GM19193 (cell line): ENCODE measurements around the gene CHDH.

ENCODE experiments used
- POLR2A ChIP-seq: IDR thresholded peaks from 4 replicates; pipeline ENCODE4 v1.6.1; 2011; ENCODE audit not compliant: insufficient read depth, insufficient read length; ENCODE audit errors: extremely low read depth

The CHDH gene

GRCh38 chr3:53800041-53800906 lies 45.9 kb downstream of the CHDH start:
- TF ChIP-seq POLR2A, result no peak

GRCh38 chr3:53799338-53799865 lies 46.8 kb downstream of the CHDH start:
- TF ChIP-seq POLR2A, result no peak

DNA sequence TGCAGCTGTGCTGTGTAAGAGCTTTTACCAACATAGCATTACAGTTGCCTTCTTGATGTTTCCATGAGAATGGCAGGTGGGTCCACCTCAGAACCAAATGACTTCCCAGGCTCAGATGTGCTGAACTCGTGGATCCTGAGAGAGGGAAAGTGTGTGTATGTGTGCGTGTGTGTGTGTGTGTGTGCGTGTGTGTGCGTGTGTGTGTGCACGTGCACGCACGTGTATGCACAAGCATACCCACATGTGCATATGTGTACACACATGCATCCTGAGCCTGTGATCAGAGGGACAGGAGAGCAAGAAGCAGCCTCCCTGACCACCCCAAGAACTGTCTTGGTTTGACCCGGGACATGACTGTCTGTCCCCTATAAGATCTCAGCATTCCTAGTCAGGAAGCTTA lies 48.1 kb downstream of the CHDH start:
- TF ChIP-seq POLR2A, result no peak

GRCh38 chr3:53795789-53796560 lies 50.2 kb downstream of the CHDH start:
- no peak for TF ChIP-seq POLR2A

DNA sequence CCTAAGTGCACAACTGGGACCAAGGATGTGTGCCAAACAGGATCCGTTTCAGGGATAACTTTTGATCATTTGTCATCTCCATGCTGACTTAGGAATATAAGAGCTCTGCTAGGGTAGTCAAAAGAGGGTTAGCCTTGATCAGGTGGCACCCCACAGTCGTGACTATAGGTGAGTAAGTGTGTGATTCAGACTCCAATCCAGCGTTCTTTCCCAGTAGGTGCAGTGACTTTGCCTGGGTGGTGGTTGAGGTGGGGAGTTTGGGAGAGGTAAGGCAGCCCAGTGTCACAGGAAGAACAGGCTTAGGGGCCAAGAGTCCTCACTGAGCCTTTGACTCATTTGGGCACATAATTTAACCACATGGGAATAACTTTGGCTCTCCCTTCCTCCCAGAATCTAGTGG lies 51.0 kb downstream of the CHDH start:
- TF ChIP-seq POLR2A, result no peak

DNA sequence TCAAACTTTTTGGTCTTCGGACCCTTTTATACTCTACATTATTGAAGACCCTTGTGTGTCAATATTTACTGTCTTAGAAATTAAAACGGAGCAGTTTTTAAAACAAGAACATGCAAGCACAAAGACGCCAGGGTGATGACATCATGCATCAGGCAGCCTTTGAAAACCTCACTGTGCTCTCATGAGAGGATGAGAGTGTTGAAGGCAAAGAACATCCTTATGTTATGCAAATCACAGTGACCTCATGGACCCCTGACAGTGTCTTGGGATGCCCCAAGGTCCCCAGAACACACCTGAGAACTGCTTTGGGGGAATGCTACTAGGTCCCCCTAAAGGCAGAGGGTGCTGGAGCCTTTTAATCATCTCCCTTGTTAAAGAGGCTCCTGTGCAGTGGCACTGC lies 51.6 kb downstream of the CHDH start:
- TF ChIP-seq POLR2A, result no peak

DNA sequence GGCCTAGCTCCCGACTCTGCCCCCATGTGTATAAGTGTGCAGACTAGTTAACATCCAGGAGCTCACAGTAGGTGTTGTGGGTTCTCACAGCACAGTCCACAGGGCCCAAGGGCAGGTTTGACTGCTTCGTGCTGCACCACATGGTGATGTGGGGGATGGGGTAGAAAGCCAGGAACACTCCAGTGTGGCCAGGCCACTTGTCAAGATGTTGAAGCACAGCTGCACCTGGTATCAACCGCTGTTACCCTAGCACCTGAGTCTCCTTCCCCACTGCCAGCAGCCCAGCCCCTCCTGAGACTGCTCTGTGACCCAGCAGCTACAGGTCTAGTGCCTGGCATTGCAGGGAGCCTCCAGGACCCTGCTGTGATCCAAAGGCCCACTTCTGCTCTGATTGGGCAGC lies 53.4 kb downstream of the CHDH start:
- no peak for TF ChIP-seq POLR2A

DNA sequence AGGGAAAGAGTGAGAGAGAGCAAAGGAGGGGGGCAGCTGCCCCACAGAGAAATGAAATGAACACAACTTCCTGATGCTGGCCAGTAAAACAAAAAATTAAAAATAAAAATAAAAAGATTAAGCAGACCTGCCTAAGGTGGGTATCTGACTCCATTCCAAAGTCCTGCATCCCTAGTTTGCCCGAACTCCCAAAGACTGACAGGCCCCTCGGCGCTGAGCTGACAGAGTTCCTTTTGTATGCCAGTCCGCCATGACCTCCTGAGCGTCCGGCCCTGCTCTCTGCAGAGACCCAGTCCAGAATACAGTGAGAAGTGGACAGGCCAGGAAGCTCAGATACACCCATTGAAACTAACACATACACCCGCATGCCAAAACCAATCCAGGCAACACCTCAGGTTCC lies 54.9 kb downstream of the CHDH start:
- TF ChIP-seq POLR2A, result no peak

DNA sequence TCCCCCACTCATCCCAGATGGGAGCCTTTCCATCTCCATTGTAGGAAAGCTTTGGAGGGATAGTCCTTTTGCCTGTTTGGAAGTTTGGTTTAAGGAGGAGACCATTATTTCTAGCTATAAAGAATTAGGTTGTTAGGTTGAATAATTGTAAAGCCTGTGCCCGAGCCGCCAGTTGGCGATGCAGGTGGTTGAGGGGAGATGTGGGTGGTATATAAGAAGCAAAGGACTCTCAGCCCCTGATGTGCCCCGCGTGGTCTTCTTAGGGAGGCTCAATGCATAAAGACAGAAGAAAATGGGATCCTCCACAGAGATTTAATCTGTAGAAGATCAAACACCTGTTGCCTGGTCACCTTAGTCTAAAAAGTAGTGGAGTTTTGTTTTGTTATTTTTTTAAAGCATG lies 55.7 kb downstream of the CHDH start:
- TF ChIP-seq POLR2A, result no peak

- TF ChIP-seq POLR2A, result no peak
Measured at GRCh38 chr3:53789459-53789858, 56.8 kb downstream of the CHDH start.

DNA sequence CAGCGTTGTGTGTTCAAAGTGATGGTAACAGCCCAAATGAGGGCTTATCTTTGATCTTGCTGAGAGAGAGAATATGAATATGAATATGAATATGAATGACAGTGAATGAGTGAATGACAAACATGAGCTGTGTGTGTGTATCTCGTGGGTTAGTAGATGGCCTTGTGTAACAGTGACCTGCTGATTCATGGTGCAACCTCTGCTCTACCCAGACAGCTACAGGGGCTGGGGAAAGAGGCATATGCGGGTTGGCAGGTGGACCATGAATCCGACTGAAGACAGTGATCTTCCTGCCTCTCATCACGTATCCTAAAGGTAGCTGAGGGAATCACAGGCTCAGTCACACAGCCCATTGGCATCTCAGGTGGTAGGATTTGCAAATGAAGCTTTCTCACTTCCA lies 58.2 kb downstream of the CHDH start:
- no peak for TF ChIP-seq POLR2A

- no peak for TF ChIP-seq POLR2A
Measured at GRCh38 chr3:53787016-53787415, 59.2 kb downstream of the CHDH start.

DNA sequence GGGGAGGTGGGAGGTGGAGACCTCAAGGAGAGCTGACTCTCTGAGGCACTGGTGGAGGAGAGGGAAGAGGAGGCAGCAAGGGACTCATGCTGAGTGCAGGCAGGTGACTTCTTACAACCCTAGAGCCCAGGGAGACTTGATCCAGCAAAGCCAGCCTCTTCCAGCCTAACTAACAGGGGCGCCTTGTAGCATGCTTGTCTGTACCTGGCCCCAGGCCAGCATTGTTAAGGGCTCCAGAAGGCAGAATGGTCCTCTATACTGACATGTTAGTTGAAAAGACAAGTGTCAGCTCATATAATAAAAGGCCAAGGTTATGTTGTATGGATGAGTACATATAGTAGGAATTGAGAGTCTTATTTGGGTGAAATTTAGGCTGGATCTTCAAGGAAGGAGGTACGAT lies 65.4 kb downstream of the CHDH start:
- TF ChIP-seq POLR2A, result no peak

- TF ChIP-seq POLR2A, result no peak
Measured at GRCh38 chr3:53780171-53780570, 66.0 kb downstream of the CHDH start.

GRCh38 chr3:53778153-53778552 lies 68.1 kb downstream of the CHDH start:
- TF ChIP-seq POLR2A, result no peak

- TF ChIP-seq POLR2A, result no peak
Measured at GRCh38 chr3:53777468-53777867, 68.8 kb downstream of the CHDH start.
